ENCODE data around the gene MTA3.

DNA sequence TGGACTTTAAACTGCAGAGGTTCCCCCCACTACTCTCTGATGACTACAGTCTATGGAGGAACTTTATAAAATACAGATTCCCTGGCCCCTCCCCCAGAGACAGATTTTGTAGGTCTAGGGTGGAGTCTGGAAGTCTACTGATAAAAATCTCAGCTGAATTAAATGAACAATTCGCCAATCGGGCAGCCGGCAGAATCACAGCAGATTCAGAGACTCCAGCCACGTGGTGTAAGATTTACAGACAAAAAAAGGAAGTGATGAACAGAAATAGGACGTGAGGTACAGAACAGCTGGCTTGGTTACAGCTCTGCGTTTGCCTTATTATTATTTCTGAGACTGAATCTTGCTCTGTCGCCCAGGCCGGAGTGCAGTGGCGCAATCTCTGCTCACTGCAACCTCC is 21.4 kb upstream of the MTA3 start:
- TF ChIP-seq POLR2A (IDR thresholded peaks at IDR 0.05; ENCODE audit: low read length), result no peak
- no peak for TF ChIP-seq GATA1 (IDR thresholded peaks at IDR 0.05; ENCODE audit: low read depth, low read length)

All from erythroblast (primary cell).